SU-DHL-6 (cell line): ENCODE data around the gene C11orf86.

Experiments used
- H2AFZ ChIP-seq: fragments of 200-600 bp; sonication (generic); 2 replicates; pipeline ENCODE4 v1.6.1; 2014; ENCODE audit warnings: low read depth, mild to moderate bottlenecking, moderate library complexity, mixed read lengths, antibody characterized with exemption, low read length; ENCODE audit not compliant: severe bottlenecking
- H3F3A ChIP-seq: fragments of 200-600 bp; shearing (Covaris generic); 2 replicates; pipeline ENCODE4 v1.6.0; 2016; ENCODE audit warnings: antibody characterized with exemption, mild to moderate bottlenecking; ENCODE audit not compliant: insufficient read depth
- H3K27ac ChIP-seq: fragments of 200-600 bp; sonication (generic); 2 replicates; pipeline ENCODE4 v1.5.1; 2016; ENCODE audit warnings: low read depth, mild to moderate bottlenecking, low read length, moderate library complexity, mixed read lengths
- H3K27me3 ChIP-seq: fragments of 200-600 bp; sonication (generic), shearing (Covaris generic); 2 replicates; pipeline ENCODE4 v1.6.0; 2014; ENCODE audit warnings: mild to moderate bottlenecking, low read length
- H3K36me3 ChIP-seq: fragments of 200-600 bp; sonication (generic); 2 replicates; pipeline ENCODE4 v1.6.1; 2014; ENCODE audit warnings: mild to moderate bottlenecking, low read length, mixed read lengths
- H3K4me2 ChIP-seq: fragments of 300-600, 200-600 bp; shearing (Covaris generic), sonication (generic); 2 replicates; pipeline ENCODE4 v1.6.0; 2014; ENCODE audit warnings: low read length, low read depth, mild to moderate bottlenecking; ENCODE audit not compliant: poor library complexity, severe bottlenecking
- H3K4me3 ChIP-seq: fragments of 200-600 bp; sonication (generic); 2 replicates; pipeline ENCODE4 v1.5.1; 2014; ENCODE audit warnings: antibody characterized with exemption, low read length, mild to moderate bottlenecking, mixed read lengths; ENCODE audit not compliant: insufficient read depth, poor library complexity, severe bottlenecking
- H3K79me2 ChIP-seq: fragments of 200-600 bp; sonication (generic); 2 replicates; pipeline ENCODE4 v1.6.1; 2014; ENCODE audit warnings: mild to moderate bottlenecking, low read length, moderate library complexity; ENCODE audit not compliant: insufficient read depth
- H3K9ac ChIP-seq: fragments of 200-600 bp; sonication (generic); 2 replicates; pipeline ENCODE4 v1.7.0; 2014; ENCODE audit warnings: mild to moderate bottlenecking, low read length
- H3K9me2 ChIP-seq: fragments of 200-600 bp; sonication (generic); replicated peaks from 2 replicates; pipeline ENCODE4 v1.6.1; 2014; ENCODE audit warnings: low read length; ENCODE audit not compliant: insufficient read depth
- H3K9me3 ChIP-seq: fragments of 200-600 bp; sonication (generic); 2 replicates; pipeline ENCODE4 v1.6.1; 2014; ENCODE audit warnings: low read length, mixed read lengths; ENCODE audit not compliant: insufficient read depth
- H4K20me1 ChIP-seq: fragments of 200-600 bp; sonication (generic); 2 replicates; pipeline ENCODE4 v1.6.1; 2014; ENCODE audit warnings: low read depth, mild to moderate bottlenecking, antibody characterized with exemption, low read length, moderate library complexity, mixed read lengths
- EZH2phosphoT487 ChIP-seq: fragments of 200-600 bp; sonication (generic), shearing (Covaris generic); conservative IDR thresholded peaks from 2 replicates; pipeline ENCODE4 v1.6.1; 2018; ENCODE audit warnings: mild to moderate bottlenecking, antibody characterized with exemption, low read length, moderate library complexity, mixed read lengths
- TF ChIP-seq, protein P1 (sequence below): fragments of 200-600 bp; sonication (generic); IDR thresholded peaks from one replicate; pipeline ENCODE4 v1.5.1; 2017; ENCODE audit warnings: antibody characterized with exemption, mild to moderate bottlenecking, low read length, moderate library complexity; ENCODE audit not compliant: insufficient read depth, poor library complexity, severe bottlenecking

The C11orf86 gene

DNA sequence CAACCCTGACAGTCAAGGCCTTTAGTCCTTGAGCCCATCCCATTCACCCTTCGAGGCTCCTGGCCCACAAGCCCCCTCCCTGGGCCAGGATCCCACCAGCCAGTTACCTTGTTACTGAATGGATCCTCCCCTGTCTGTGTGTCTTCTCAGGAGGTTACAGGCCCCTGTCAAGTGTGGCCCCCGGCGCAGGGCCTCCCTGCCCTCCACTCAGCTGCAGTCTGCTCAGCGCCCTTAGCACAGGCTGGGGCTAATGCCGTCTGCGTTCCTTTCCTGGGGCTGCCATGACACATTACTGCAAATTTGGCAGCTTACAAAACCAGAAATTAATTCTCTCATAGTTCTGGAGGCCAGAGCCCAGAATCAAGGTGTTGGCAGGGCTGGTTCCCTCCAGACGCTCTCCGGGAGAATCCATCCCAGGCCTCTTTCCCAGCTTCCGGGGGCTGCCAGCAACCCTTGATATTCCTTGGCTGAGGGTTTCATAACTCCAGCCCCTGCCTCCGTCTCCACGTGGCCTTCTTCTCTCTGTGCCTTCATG, 38.5 kb downstream of the C11orf86 start:
- Histone ChIP-seq H3K27ac (no peak overlapping the region), H2AFZ (no peak overlapping the region), H3K9ac (no peak overlapping the region), H3K9me2 (no peaks in the 10 kb centered on the region), H4K20me1 (no peaks in the 10 kb centered on the region), H3K9me3 (no peaks in the 10 kb centered on the region), H3K4me2 (no peak overlapping the region), H3K4me3 (no peak overlapping the region), H3F3A (no peaks in the 10 kb centered on the region), H3K79me2 (no peaks in the 10 kb centered on the region), H3K36me3 (no peaks in the 10 kb centered on the region), H3K27me3 (no peaks in the 10 kb centered on the region)
- TF ChIP-seq, protein P1, sequence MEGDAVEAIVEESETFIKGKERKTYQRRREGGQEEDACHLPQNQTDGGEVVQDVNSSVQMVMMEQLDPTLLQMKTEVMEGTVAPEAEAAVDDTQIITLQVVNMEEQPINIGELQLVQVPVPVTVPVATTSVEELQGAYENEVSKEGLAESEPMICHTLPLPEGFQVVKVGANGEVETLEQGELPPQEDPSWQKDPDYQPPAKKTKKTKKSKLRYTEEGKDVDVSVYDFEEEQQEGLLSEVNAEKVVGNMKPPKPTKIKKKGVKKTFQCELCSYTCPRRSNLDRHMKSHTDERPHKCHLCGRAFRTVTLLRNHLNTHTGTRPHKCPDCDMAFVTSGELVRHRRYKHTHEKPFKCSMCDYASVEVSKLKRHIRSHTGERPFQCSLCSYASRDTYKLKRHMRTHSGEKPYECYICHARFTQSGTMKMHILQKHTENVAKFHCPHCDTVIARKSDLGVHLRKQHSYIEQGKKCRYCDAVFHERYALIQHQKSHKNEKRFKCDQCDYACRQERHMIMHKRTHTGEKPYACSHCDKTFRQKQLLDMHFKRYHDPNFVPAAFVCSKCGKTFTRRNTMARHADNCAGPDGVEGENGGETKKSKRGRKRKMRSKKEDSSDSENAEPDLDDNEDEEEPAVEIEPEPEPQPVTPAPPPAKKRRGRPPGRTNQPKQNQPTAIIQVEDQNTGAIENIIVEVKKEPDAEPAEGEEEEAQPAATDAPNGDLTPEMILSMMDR = no peak
- TF ChIP-seq EZH2phosphoT487 = no peak

DNA sequence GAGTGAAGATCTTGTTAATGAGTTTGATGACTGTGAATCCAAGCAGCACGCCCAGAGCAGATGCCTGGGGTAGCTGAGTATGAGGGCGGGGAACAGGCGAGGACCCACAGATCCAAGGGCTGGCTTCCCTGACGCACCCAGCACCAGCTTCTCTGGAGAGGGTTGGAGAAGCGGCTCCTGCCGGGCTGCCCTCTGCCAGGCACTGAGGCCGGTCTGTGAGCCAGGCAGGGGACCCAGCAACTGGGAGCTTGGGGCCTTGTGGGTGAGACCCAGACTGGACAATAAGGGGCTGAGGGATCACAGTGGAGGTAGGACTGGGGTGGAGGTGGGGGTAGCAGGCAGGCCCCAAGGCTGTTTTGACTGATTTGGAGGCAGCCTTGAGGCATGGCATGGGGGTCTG, 39.2 kb downstream of the C11orf86 start:
- TF ChIP-seq, protein P1 = no peak
- TF ChIP-seq EZH2phosphoT487 = no peak

DNA sequence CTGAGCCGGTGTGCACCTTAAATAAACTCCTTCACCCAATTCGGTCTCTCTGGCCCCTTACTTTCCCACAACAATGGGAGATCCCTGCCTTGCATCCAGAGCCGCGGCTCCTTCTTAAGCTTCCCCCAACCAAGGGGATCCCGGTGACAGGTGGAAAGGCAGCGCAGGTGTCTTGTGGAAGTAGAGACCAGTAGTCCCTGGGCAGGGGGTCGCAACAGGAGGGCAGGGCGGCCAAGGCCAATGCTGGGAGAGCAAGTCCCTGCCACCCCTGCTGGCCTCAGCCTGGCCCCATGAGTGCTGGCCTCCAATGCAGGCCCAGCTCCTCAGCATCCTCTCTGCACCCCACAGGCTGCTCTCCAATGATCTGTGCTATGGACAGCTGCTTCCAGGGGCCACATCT, 39.9 kb downstream of the C11orf86 start:
- H3F3A ChIP-seq = no peaks in the 10 kb centered on the region
- no peaks in the 10 kb centered on the region for H3K9me3 ChIP-seq
- no peak overlapping the region for H2AFZ ChIP-seq
- no peak for TF ChIP-seq EZH2phosphoT487
- TF ChIP-seq, protein P1 = no peak
- no peaks in the 10 kb centered on the region for H3K36me3 ChIP-seq
- H3K9ac ChIP-seq = no peak overlapping the region
- no peak overlapping the region for H3K4me2 ChIP-seq
- no peak overlapping the region for H3K4me3 ChIP-seq
- H3K9me2 ChIP-seq = no peaks in the 10 kb centered on the region
- H3K79me2 ChIP-seq = no peaks in the 10 kb centered on the region
- H3K27ac ChIP-seq = no peak overlapping the region
- no peaks in the 10 kb centered on the region for H4K20me1 ChIP-seq
- no peaks in the 10 kb centered on the region for H3K27me3 ChIP-seq

More for the DNA sequence above, 39.2 kb downstream of the C11orf86 start:
- H4K20me1 ChIP-seq = no peaks in the 10 kb centered on the region
- no peak overlapping the region for H3K27ac ChIP-seq
- H3K79me2 ChIP-seq = no peaks in the 10 kb centered on the region
- no peaks in the 10 kb centered on the region for H3K36me3 ChIP-seq
- H3K4me2 ChIP-seq = no peak overlapping the region
- H2AFZ ChIP-seq = no peak overlapping the region
- H3K27me3 ChIP-seq = no peaks in the 10 kb centered on the region
- H3K9ac ChIP-seq = no peak overlapping the region
- no peaks in the 10 kb centered on the region for H3F3A ChIP-seq
- no peak overlapping the region for H3K4me3 ChIP-seq
- H3K9me3 ChIP-seq = no peaks in the 10 kb centered on the region
- H3K9me2 ChIP-seq = no peaks in the 10 kb centered on the region
